ENCODE measurements around the gene ABHD17A. TPM values are rescaled to one million over a fixed set of nuclear protein-coding genes. Genes with fewer than 3 reads are reported as not detected.

Gene ABHD17A
- total RNA-seq, 2 donors from 2014 or later: 92.6 to 99.5 TPM

- H3K27me3 ChIP-seq: no peaks in the 10 kb centered on the region
- peaks cover 0 to 58% of the 10 kb centered on the region in 2 donors for H3K4me1 ChIP-seq
- no peaks in the 10 kb centered on the region for H3K9me3 ChIP-seq
- H3K27ac ChIP-seq: peak overlapping the region; percentile 53 to 66
- H3K36me3 ChIP-seq: no peaks in the 10 kb centered on the region
- peak overlapping the region; percentile 71 to 73 for H3K4me3 ChIP-seq
- no peak for DNase-seq (ENCODE audit: low spot score)
- no peak for TF ChIP-seq CTCF (IDR thresholded peaks at IDR 0.05)
These were observed 22.6 kb downstream of the ABHD17A start for GRCh38 chr19:1862424-1863327.

GRCh38 chr19:1862068-1862423, 23.2 kb downstream of the ABHD17A start:
- H3K36me3 ChIP-seq: no peaks in the 10 kb centered on the region
- no peaks in the 10 kb centered on the region for H3K27me3 ChIP-seq
- no peak for DNase-seq (ENCODE audit: low spot score)
- no peak for TF ChIP-seq CTCF (IDR thresholded peaks at IDR 0.05)
- H3K27ac ChIP-seq: peak overlapping the region; percentile 20 to 52
- peaks cover 0 to 65% of the 10 kb centered on the region in 2 donors for H3K4me1 ChIP-seq
- no peaks in the 10 kb centered on the region for H3K9me3 ChIP-seq
- H3K4me3 ChIP-seq: peak overlapping the region; percentile 71 to 73

DNA sequence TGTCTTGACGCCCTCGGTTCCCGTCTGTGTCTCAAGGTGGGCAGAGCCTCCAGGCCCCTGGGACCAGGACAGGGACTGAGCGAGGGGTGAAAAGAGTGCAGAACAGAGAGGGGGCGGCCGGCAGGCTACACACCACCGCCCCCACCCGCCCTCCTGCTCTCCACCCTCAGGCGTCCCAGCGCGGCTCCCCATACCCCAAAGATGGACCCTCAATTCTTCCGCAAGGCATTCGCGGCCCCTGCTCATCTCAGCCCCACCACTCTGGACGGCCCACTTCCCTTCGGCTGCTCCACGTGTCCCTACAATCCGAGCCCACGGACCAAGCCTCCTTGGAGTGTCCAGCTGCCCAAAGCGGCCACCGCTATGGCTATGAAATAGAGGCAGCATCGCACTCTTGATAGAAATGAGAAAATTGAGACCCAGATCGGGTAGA, 23.7 kb downstream of the ABHD17A start:
- H3K4me3 ChIP-seq: peak overlapping the region; percentile 71 to 73
- no peaks in the 10 kb centered on the region for H3K36me3 ChIP-seq
- no peak for DNase-seq (ENCODE audit: low spot score)
- H3K27ac ChIP-seq: peak overlapping the region in 1 of 2 donors; percentile 52
- no peaks in the 10 kb centered on the region for H3K27me3 ChIP-seq
- H3K9me3 ChIP-seq: no peaks in the 10 kb centered on the region
- H3K4me1 ChIP-seq: peaks cover 0 to 69% of the 10 kb centered on the region in 2 donors
- no peak for TF ChIP-seq CTCF (IDR thresholded peaks at IDR 0.05)

DNA sequence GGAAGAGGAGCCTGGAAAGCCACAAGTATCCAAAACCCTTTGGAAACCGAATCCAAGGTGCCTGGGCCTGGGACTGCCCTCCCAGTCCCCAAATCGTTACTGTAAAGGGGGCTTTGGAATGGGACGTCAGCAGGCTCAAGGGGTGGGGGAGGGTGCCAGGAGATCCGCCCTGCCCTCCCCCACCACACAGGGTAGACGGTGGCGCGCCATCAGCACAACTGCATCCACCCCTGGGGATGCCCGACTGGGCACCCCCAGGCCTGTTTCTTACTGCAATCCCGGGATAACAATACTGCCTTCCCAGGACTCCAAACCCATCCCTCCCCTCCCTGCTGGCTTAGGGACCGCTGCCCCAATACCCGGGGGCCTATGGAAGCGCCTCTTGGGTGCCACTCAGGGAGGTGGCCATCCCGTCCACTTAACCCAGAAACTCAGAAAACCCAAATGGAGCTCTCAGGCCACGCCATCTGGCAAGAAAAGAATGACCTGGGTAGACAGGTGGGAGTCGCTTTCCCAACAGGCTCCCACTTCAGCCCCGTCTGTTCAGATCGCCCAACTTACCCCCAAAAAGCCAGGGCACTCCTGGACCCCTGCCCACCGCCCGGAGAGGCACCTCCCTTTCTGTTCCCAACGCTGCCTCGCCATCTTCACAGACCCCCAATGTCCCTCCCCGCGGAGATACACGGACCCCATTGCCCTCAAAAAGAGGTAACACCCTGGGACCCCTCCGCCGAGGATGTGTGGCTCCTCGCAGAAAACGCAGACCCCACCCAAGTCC, 24.3 kb downstream of the ABHD17A start:
- no peaks in the 10 kb centered on the region for H3K36me3 ChIP-seq
- DNase-seq (ENCODE audit: low spot score): no peak
- TF ChIP-seq CTCF (IDR thresholded peaks at IDR 0.05): no peak
- H3K9me3 ChIP-seq: no peaks in the 10 kb centered on the region
- peaks cover 0 to 75% of the 10 kb centered on the region in 2 donors for H3K4me1 ChIP-seq
- H3K27ac ChIP-seq: peak overlapping the region in 1 of 2 donors; percentile 47
- H3K27me3 ChIP-seq: no peaks in the 10 kb centered on the region
- H3K4me3 ChIP-seq: peak overlapping the region in 1 of 2 donors; percentile 71

DNA sequence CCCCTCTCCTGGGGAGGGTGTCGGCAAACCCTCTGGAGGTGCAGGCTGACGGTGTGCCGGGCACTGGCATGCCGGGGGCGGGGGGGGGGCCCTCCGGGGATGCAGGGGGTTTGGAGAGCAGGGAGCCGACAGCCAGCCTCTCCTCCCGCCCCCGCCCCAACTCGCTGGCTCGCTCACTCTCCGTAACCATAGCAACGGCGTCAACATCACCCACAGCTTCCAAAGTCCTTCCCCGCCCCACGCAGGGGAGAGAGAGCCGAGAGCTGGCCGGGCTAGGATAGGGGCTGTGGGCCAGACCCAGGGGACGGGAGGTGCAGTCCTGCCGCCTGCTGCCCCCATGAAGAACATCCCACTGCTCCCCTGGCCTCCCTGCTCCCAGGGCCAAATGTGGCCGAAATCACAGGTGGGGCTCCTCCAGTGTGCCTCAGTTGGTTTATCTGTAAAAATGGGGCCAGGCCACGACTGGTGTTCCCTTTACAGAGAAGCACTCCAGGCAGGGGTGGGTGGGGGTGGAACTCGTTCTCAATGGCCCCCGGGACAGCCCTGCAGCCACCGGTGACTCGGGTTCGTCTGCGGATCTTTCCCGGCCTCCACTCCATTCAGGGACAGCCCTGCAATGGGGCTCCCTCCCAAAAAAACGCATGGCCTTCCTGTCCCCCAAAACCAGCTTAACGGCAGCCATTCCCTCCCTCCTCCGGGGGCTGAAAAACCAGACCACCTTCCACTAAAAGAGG, 25.1 kb downstream of the ABHD17A start:
- H3K4me3 ChIP-seq: no peak overlapping the region
- peak overlapping the region in 1 of 2 donors; percentile 47 for H3K27ac ChIP-seq
- no peak for TF ChIP-seq CTCF (IDR thresholded peaks at IDR 0.05)
- H3K9me3 ChIP-seq: no peaks in the 10 kb centered on the region
- no peaks in the 10 kb centered on the region for H3K36me3 ChIP-seq
- DNase-seq (ENCODE audit: low spot score): no peak
- H3K27me3 ChIP-seq: no peaks in the 10 kb centered on the region
- peaks cover 0 to 82% of the 10 kb centered on the region in 2 donors for H3K4me1 ChIP-seq

All from right atrium auricular region (tissue), 2 donors.